IPS-NIHi7 (cell line): ENCODE data around the gene HACD1.

Source experiments
- DNase-seq: peaks from one replicate; pipeline ENCODE4 v3.0.0; 2012; ENCODE audit warnings: mixed read lengths; ENCODE audit errors: extremely low spot score

HACD1 gene

DNA sequence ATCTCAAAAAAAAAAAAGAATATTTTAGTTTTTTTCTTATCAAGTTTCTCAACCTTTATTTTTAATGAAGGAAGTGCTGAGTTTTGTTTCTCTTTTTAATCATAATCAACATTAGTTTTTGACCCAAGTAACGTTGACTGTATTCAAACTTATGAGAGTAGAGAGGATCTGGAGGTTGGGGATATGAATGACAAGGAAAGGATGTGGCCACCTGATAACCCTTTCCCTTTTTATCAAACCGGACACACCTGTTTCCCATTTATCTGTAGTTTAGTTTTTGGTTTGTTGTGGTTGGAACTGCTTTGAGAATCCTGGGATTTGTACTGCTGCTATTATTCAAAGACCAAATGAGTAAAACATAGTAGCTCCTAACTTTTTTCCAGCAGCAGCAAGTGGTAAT lies 38.6 kb downstream of the HACD1 start:
- DNase-seq, result no peak

DNA sequence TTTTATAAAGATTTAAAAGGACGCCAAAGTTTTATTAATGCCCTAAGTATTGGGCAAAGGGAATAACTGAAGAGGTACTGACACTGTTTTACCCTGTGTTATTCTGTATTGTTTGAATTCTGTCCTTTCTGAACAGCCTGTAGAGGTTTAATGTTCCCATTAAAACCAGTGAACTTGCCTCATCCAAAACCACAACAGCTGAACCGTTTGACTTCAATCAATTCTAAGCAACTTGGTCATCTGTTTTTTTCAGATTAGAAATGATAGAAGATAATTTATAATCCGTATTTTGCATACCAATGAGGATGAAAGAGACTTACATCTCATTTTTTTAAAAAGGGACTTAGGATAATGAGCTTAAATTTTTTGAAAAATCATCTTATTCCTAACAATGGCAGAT lies 40.4 kb downstream of the HACD1 start:
- no peak for DNase-seq

- no peak for DNase-seq
Measured at GRCh38 chr10:17564911-17565310, 52.3 kb downstream of the HACD1 start.

- no peak for DNase-seq
Measured at GRCh38 chr10:17563452-17563851, 53.7 kb downstream of the HACD1 start.

DNA sequence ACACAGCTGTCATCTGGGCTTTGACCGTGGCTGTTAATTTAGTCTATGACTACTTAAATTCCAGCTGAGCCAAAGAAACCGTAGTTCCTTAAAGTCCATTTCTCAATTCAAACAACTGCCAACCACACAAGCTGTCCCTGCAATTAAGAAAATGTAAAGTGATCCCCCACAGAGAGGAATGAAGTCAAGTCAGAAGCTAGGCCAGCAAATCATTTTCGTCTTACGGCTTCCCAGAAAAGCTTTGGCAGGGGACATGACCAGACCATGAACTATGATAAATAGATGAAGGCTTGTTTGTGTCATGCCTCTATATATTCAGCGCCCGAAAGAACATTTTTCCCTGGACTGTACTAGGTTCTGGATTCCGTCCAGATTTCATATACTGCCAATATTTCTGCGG lies 54.6 kb downstream of the HACD1 start:
- no peak for DNase-seq

GRCh38 chr10:17561111-17561510 lies 56.1 kb downstream of the HACD1 start:
- DNase-seq, result no peak

GRCh38 chr10:17557459-17557858 lies 59.7 kb downstream of the HACD1 start:
- no peak for DNase-seq

- DNase-seq, result no peak
Measured at GRCh38 chr10:17548770-17549169, 68.4 kb downstream of the HACD1 start.

DNA sequence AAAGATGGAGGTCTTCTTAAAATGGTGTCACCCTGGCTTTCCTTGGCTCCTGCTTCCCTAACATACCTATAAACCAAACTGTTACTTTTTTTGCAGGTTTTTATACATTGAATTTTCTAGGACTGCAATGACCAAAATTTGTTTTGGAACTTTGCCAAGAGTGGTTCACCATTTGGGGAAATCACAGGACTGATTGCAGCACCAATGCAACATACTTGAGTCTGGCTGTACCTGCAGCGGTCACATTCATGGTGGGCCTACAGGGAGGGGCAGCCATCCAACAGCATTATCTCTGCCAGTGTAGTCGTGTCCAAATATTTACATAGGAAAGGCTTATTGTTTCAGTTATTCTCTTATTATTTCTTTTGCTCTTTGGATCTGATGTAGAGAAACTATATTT lies 69.0 kb downstream of the HACD1 start:
- DNase-seq, result no peak

- no peak for DNase-seq
Measured at GRCh38 chr10:17547060-17547459, 70.1 kb downstream of the HACD1 start.

- no peak for DNase-seq
Measured at GRCh38 chr10:17544465-17544864, 72.7 kb downstream of the HACD1 start.
